ENCODE measurements around the gene ZNF160.
"Not testable (repeated sequence)": the region's sequence is repeated elsewhere in the genome, so short reads cannot be mapped to it uniquely, and the experiment has no call there.

ZNF160 gene

DNA sequence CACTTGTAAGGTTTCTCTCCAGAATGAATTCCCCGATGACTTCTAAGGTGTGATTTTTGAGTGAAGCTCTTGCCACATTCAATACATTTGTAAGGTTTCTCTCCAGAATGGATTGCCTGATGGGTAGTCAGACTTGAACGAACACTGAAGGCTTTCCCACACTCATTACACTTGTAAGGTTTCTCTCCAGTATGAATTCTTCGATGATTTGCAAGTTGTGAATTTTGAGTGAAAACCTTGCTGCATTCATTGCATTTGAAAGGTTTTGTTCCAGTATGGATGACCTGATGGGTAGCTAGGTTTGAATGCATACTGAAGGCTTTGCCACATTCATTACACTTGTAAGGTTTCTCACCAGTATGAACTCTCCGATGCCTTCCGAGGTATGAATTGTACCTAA is 34.4 kb downstream of the ZNF160 start:
- H3K27ac Mint-ChIP-seq: no peak overlapping the region
- H3K4me1 Mint-ChIP-seq (ENCODE audit: low read depth): no peaks in the 10 kb centered on the region
- no peak overlapping the region for H3K4me3 Mint-ChIP-seq
- peaks cover 28% of the 10 kb centered on the region for H3K9me3 Mint-ChIP-seq (ENCODE audit: low read depth)
- H3K27me3 Mint-ChIP-seq: no peaks in the 10 kb centered on the region
- peaks cover 48% of the 10 kb centered on the region for H3K36me3 Mint-ChIP-seq

DNA sequence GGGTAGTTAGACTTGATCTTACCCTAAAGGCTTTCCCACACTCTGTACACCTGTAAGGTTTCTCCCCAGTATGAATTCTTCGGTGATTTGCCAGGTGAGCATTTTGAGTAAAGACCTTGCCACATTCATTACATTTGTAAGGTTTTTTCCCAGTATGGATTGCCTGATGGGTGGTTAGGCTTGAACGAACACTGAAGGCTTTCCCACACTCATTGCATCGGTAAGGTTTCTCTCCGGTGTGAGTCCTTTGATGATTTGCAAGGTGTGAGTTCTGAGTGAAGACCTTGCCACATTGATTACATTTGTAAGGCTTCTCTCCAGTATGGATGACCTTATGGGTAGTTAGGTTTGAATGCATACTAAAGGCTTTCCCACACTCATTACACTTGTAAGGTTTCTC is 35.0 kb downstream of the ZNF160 start:
- Mint-ChIP-seq H3K4me3 (no peak overlapping the region), H3K4me1 (ENCODE audit: low read depth) (no peaks in the 10 kb centered on the region), H3K27ac (no peak overlapping the region), H3K36me3 (peaks cover 44% of the 10 kb centered on the region), H3K27me3 (no peaks in the 10 kb centered on the region), H3K9me3 (ENCODE audit: low read depth) (peaks cover 28% of the 10 kb centered on the region)

- H3K36me3 Mint-ChIP-seq: peaks cover 11% of the 10 kb centered on the region
- H3K4me3 Mint-ChIP-seq: no peak overlapping the region
- no peaks in the 10 kb centered on the region for H3K9me3 Mint-ChIP-seq (ENCODE audit: low read depth)
Observed at GRCh38 chr19:53057904-53058580, 45.2 kb downstream of the ZNF160 start.

GRCh38 chr19:53055117-53055516 is 48.1 kb downstream of the ZNF160 start:
- H3K9me3 Mint-ChIP-seq (ENCODE audit: low read depth): peaks cover 7% of the 10 kb centered on the region
- no peak overlapping the region for H3K27ac Mint-ChIP-seq
- H3K4me3 Mint-ChIP-seq: no peak overlapping the region
- peaks cover 4% of the 10 kb centered on the region for H3K4me1 Mint-ChIP-seq (ENCODE audit: low read depth)
- peaks cover 5% of the 10 kb centered on the region for H3K27me3 Mint-ChIP-seq
- peaks cover 10% of the 10 kb centered on the region for H3K36me3 Mint-ChIP-seq

More at GRCh38 chr19:53057904-53058580, 45.2 kb downstream of the ZNF160 start:
- Mint-ChIP-seq H3K27ac (no peak overlapping the region), H3K4me1 (ENCODE audit: low read depth) (peaks cover 4% of the 10 kb centered on the region), H3K27me3 (peaks cover 5% of the 10 kb centered on the region)

- H3K27me3 Mint-ChIP-seq: peaks cover 2% of the 10 kb centered on the region
- H3K36me3 Mint-ChIP-seq: peaks cover 23% of the 10 kb centered on the region
- no peak overlapping the region for H3K27ac Mint-ChIP-seq
- H3K9me3 Mint-ChIP-seq (ENCODE audit: low read depth): peaks cover 30% of the 10 kb centered on the region
- no peak overlapping the region for H3K4me3 Mint-ChIP-seq
- H3K4me1 Mint-ChIP-seq (ENCODE audit: low read depth): no peaks in the 10 kb centered on the region
Observed at GRCh38 chr19:53047379-53047778, 55.8 kb downstream of the ZNF160 start.

DNA sequence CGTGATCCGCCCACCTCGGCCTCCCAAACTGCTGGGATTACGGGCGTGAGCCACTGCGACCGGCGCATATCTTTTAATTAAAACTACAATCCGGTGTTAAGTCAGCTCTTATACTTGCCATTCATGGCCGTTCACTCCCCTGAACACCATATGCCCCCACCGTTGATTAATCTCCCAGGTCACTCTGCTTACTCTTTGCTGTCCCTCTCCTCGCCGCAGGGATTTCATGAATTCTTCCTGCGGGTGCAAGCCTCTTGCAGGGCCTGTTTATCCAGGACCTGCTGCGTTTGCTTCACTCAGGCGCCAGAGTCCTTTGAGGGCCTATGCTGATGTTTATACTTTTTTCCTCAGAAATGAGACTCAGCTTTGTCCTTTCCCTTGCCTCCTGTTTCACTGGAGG is 57.7 kb downstream of the ZNF160 start:
- Mint-ChIP-seq H3K27ac (no peak overlapping the region), H3K9me3 (ENCODE audit: low read depth) (peaks cover 32% of the 10 kb centered on the region), H3K36me3 (peaks cover 28% of the 10 kb centered on the region), H3K4me3 (no peak overlapping the region), H3K27me3 (peaks cover 2% of the 10 kb centered on the region), H3K4me1 (ENCODE audit: low read depth) (no peaks in the 10 kb centered on the region)

GRCh38 chr19:53041366-53041765 is 61.9 kb downstream of the ZNF160 start:
- no peak overlapping the region for H3K27ac Mint-ChIP-seq
- H3K27me3 Mint-ChIP-seq: peaks cover 16% of the 10 kb centered on the region
- peaks cover 33% of the 10 kb centered on the region for H3K9me3 Mint-ChIP-seq (ENCODE audit: low read depth)
- no peak overlapping the region for H3K4me3 Mint-ChIP-seq
- H3K4me1 Mint-ChIP-seq (ENCODE audit: low read depth): no peaks in the 10 kb centered on the region
- peaks cover 33% of the 10 kb centered on the region for H3K36me3 Mint-ChIP-seq

DNA sequence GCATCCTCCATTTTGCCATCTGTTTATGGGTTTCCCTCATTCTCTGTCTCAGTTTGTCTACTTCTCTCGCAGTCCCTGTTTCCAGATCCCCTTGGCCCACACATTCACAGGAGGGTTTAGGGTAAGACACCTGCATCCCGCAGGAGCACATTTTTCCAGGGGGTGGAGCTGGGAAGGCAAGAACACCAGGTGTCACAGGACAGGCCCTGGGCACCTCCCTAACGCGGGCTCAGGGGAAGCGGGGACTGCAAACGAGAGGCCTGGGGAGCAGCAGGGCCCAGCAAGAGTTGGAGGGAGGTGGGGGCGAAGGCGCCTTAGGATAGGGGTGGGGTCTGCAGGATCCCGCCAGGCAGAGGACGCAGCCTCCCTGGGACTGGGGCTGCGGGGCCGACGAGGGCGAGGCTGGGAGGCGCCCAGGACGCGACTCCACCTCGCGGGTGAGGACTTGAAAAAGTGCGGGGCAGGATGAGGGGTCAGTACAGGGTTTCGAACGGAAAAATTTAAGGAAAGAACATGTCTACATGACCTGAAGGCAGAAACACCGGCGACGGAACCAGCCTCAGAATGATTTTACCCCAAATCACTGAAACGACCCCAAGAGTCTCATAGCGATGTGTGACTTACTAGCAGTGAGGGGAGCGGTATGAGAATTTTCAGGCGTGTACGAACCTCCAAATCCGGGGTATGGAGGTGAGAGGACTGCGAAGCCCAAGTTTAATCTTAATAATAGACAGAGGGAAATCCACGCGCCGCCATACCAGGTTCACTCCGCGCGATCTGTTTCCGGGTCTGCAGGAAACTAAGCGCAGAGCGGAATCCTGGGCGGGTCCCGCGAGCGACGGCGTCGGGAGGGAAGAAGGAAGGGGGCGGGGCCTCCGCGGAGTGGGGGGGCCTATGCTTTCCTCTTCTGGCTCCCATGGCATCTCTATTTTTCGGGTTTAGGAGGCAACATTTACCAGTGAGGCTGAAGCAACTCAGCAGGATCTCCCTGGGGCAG is 65.8 kb downstream of the ZNF160 start:
- Mint-ChIP-seq H3K9me3 (ENCODE audit: low read depth) (peaks cover 41% of the 10 kb centered on the region), H3K36me3 (peaks cover 42% of the 10 kb centered on the region), H3K27me3 (peaks cover 17% of the 10 kb centered on the region), H3K27ac (no peak overlapping the region), H3K4me3 (no peak overlapping the region), H3K4me1 (ENCODE audit: low read depth) (no peaks in the 10 kb centered on the region)

DNA sequence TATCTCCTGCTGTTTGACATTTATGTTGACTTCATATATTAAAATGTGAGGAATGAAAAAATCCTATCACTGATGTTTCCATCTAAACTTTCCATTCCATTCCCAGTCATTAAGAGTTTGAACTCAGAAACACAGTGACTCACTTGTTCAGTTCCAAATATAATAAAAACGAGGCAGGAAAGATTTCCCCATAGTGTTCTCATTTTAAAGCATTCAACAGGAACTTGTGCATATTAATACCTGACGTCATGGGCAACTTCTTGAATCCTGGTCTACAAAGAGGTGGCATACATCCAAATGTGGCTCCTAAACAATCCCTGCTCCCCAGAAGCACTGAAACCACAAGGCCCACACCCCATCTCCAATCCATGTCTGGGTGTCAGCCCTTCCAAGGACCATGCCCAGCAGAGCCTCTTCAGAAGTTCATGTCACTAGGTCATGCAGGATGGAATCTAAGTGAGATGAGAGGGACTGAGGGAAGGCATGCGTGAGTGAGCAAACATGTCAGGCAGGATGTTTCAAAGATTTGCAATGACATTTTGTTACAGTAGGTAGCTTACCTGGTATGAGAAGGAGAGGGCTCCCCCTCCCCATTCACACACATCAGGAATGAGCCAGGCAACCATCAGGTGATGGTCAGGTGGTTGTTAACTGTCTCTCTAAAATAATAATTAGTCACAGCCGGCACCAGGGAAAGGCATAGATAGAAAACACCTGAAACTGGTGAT is 68.1 kb downstream of the ZNF160 start:
- Mint-ChIP-seq H3K4me3 (no peak overlapping the region), H3K27ac (no peak overlapping the region), H3K9me3 (ENCODE audit: low read depth) (peaks cover 41% of the 10 kb centered on the region), H3K4me1 (ENCODE audit: low read depth) (no peaks in the 10 kb centered on the region), H3K27me3 (peaks cover 17% of the 10 kb centered on the region), H3K36me3 (peaks cover 40% of the 10 kb centered on the region)

- Mint-ChIP-seq H3K4me3 (no peak overlapping the region), H3K9me3 (ENCODE audit: low read depth) (peaks cover 44% of the 10 kb centered on the region), H3K27me3 (peaks cover 15% of the 10 kb centered on the region), H3K4me1 (ENCODE audit: low read depth) (no peaks in the 10 kb centered on the region), H3K36me3 (peaks cover 39% of the 10 kb centered on the region), H3K27ac (no peak overlapping the region)
Observed at GRCh38 chr19:53034054-53034453, 69.2 kb downstream of the ZNF160 start.

GRCh38 chr19:53028306-53028705 is 74.9 kb downstream of the ZNF160 start:
- H3K4me1 Mint-ChIP-seq (ENCODE audit: low read depth); H3K4me3 Mint-ChIP-seq; H3K27ac Mint-ChIP-seq; H3K27me3 Mint-ChIP-seq: not testable (repeated sequence)
- H3K36me3 Mint-ChIP-seq: peaks cover 25% of the 10 kb centered on the region
- peaks cover 42% of the 10 kb centered on the region for H3K9me3 Mint-ChIP-seq (ENCODE audit: low read depth)

- Mint-ChIP-seq H3K27me3 (peaks cover 2% of the 10 kb centered on the region), H3K27ac (no peak overlapping the region), H3K36me3 (peaks cover 27% of the 10 kb centered on the region), H3K4me1 (ENCODE audit: low read depth) (no peaks in the 10 kb centered on the region), H3K4me3 (no peak overlapping the region), H3K9me3 (ENCODE audit: low read depth) (peaks cover 38% of the 10 kb centered on the region)
Observed at GRCh38 chr19:53019684-53020083, 83.5 kb downstream of the ZNF160 start.
